ENCODE results near the gene TLE4. TPM values are rescaled to one million over a fixed set of nuclear protein-coding genes. Genes with fewer than 3 reads are reported as not detected.

TLE4 gene
- polyA plus RNA-seq, 1 of the 3 experiments (the other 2 are of a cell fraction) = 40.4 TPM

DNA sequence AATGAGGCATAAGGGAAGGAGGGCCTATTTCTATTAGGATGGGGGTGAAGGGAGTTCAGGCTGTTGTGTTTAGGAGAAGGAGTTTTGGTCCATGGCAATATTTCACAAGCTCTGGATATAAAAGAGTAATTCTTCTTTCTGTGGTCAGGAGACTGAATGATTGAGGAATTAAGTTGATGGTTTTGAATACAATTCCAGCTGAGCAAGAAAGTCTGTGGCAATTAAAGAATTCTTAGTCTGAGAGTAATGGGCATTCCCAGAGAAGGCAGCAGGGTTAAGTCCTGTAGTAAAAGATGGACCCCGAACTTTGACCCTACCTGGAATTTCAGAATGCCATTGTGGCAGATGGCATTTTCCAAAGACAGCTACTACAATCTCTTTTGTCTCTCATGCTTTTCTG is 202.6 kb downstream of the TLE4 start:
- ChIA-PET POLR2A (no interaction called here), CTCF (interaction anchor here (2.3 kb wide), 1 partner anchor 13 kb away, joined by 6 read pairs; no protein-coding TSS in a partner anchor)
- no peak overlapping the region for H3K4me2 ChIP-seq
- no peak for TF ChIP-seq YY1 (IDR thresholded peaks at IDR 0.05; ENCODE audit: low read depth)
- no peak for TF ChIP-seq FOSL2 (IDR thresholded peaks at IDR 0.05; ENCODE audit: borderline replicate concordance, low read depth)
- TF ChIP-seq, protein P1, sequence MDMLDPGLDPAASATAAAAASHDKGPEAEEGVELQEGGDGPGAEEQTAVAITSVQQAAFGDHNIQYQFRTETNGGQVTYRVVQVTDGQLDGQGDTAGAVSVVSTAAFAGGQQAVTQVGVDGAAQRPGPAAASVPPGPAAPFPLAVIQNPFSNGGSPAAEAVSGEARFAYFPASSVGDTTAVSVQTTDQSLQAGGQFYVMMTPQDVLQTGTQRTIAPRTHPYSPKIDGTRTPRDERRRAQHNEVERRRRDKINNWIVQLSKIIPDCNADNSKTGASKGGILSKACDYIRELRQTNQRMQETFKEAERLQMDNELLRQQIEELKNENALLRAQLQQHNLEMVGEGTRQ (IDR thresholded peaks at IDR 0.05; ENCODE audit: borderline replicate concordance, low read depth, low read length) = no peak
- no peak for TF ChIP-seq GATA2 (CRISPR knock-in tag; IDR thresholded peaks at IDR 0.05)
- no peak for TF ChIP-seq NRF1 (IDR thresholded peaks at IDR 0.05; ENCODE audit: low read depth, low read length)
- no peak for TF ChIP-seq NFIC (IDR thresholded peaks at IDR 0.05; ENCODE audit: borderline replicate concordance)
- TF ChIP-seq CHD2 (IDR thresholded peaks at IDR 0.05; ENCODE audit: low read length, partially characterized antibody) = no peak
- no peak for TF ChIP-seq FOXM1 (IDR thresholded peaks at IDR 0.05; ENCODE audit: low read depth)
- no peak for TF ChIP-seq POLR2AphosphoS5 (IDR thresholded peaks at IDR 0.05; ENCODE audit: low read depth, low read length)
- TF ChIP-seq MEF2A (IDR thresholded peaks at IDR 0.05; ENCODE audit: borderline replicate concordance, low read depth) = no peak
- TF ChIP-seq ELF1 (IDR thresholded peaks at IDR 0.05) = no peak
- no peak for TF ChIP-seq SMC3 (IDR thresholded peaks at IDR 0.05; ENCODE audit: low read depth, low read length)
- H3K27me3 ChIP-seq (ENCODE audit: insufficient read depth) = no peaks in the 10 kb centered on the region
- 43% methylated on average over 1 of the region's 1 CpG for WGBS (ENCODE audit: low lambda C conversion rate)
- H2AFZ ChIP-seq (ENCODE audit: low read depth) = no peak overlapping the region
- H3K27ac ChIP-seq (ENCODE audit: low read depth in 2 of 2, low read length in 1 of 2) = no peak overlapping the region
- H3K9me3 ChIP-seq = no peaks in the 10 kb centered on the region
- no peaks in the 10 kb centered on the region for H3K36me3 ChIP-seq (replicated peaks in 1 of 2; ENCODE audit: control insufficient read depth in 1 of 2, insufficient read depth in 2 of 2, low read length in 1 of 2)
- H3K9ac ChIP-seq = no peak overlapping the region
- H4K20me1 ChIP-seq (ENCODE audit: insufficient read depth) = no peaks in the 10 kb centered on the region
- H3K4me1 ChIP-seq (ENCODE audit: control insufficient read depth in 1 of 2, insufficient read depth in 2 of 2, low read depth in 1 of 2, low read length in 1 of 2) = no peaks in the 10 kb centered on the region; a peak in 1 of 4 replicates
- H3K79me2 ChIP-seq (ENCODE audit: insufficient read depth) = no peaks in the 10 kb centered on the region
- no peak for DNase-seq
- no peaks in the 10 kb centered on the region for H3F3A ChIP-seq (replicated peaks; ENCODE audit: insufficient read depth)
- no peak overlapping the region for H3K4me3 ChIP-seq (ENCODE audit: low read depth in 2 of 2, low read length in 1 of 2)
- no peaks in the 10 kb centered on the region for H3K9me2 ChIP-seq

Measured in SK-N-SH (cell line).